ENCODE results near the gene SRD5A1. TPM values are rescaled to one million over a fixed set of nuclear protein-coding genes. Genes with fewer than 3 reads are reported as not detected.

SRD5A1 gene
- total RNA-seq, 6 experiments from 2014 or later: 24.0 to 28.5 (median 26.6) TPM

GRCh38 chr5:6710551-6711318 lies 77.5 kb downstream of the SRD5A1 start:
- Mint-ChIP-seq H3K36me3 (ENCODE audit: low read depth) (peaks cover 12% of the 10 kb centered on the region), H3K4me1 (ENCODE audit: low read depth) (peaks cover 48% of the 10 kb centered on the region), H3K27me3 (ENCODE audit: insufficient read depth) (peaks cover 4% of the 10 kb centered on the region), H3K27ac (peak overlapping the region; percentile 97), H3K4me3 (peak overlapping the region; percentile 90), H3K9me3 (peaks cover 4% of the 10 kb centered on the region; the same call in 1 of the 2 replicates)
- DNase-seq: no peak
- TF ChIP-seq, protein P1, sequence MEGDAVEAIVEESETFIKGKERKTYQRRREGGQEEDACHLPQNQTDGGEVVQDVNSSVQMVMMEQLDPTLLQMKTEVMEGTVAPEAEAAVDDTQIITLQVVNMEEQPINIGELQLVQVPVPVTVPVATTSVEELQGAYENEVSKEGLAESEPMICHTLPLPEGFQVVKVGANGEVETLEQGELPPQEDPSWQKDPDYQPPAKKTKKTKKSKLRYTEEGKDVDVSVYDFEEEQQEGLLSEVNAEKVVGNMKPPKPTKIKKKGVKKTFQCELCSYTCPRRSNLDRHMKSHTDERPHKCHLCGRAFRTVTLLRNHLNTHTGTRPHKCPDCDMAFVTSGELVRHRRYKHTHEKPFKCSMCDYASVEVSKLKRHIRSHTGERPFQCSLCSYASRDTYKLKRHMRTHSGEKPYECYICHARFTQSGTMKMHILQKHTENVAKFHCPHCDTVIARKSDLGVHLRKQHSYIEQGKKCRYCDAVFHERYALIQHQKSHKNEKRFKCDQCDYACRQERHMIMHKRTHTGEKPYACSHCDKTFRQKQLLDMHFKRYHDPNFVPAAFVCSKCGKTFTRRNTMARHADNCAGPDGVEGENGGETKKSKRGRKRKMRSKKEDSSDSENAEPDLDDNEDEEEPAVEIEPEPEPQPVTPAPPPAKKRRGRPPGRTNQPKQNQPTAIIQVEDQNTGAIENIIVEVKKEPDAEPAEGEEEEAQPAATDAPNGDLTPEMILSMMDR (IDR thresholded peaks at IDR 0.05): no peak

GRCh38 chr5:6711409-6712141 lies 78.3 kb downstream of the SRD5A1 start:
- Mint-ChIP-seq H3K4me3 (peak overlapping the region; percentile 90), H3K36me3 (ENCODE audit: low read depth) (peaks cover 12% of the 10 kb centered on the region), H3K4me1 (ENCODE audit: low read depth) (peaks cover 48% of the 10 kb centered on the region), H3K27ac (peak overlapping the region; percentile 97), H3K9me3 (peaks cover 4% of the 10 kb centered on the region; the same call in 1 of the 2 replicates), H3K27me3 (ENCODE audit: insufficient read depth) (peaks cover 4% of the 10 kb centered on the region)
- TF ChIP-seq, protein P1 (IDR thresholded peaks at IDR 0.05): no peak
- DNase-seq: peak; percentile 77

DNA sequence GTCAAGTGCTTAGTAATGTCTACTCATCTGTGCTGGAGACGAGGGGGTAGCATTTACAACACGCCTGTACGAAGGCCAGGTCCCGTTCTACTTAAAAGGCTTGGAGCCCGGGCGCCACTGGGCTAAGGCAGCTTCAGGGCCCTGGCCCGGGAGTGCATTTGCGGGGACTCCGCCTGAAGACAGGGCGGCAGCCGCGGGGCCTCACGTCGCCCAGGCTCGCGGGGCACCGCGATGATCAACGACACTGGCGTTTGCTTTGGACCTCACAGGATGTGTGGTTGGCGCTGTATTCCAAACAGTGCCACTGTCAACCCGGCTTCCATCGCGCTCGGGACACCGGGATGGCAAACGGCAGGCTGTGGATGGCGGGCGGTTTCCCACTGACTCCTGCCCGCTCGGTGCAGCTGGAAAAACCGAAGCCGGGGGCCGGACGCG lies 78.9 kb downstream of the SRD5A1 start:
- no peak for DNase-seq
- peak overlapping the region; percentile 97 for H3K27ac Mint-ChIP-seq
- H3K9me3 Mint-ChIP-seq: peaks cover 1% of the 10 kb centered on the region; the same call in 1 of the 2 replicates
- peak overlapping the region; percentile 90 for H3K4me3 Mint-ChIP-seq
- peaks cover 48% of the 10 kb centered on the region for H3K4me1 Mint-ChIP-seq (ENCODE audit: low read depth)
- peaks cover 3% of the 10 kb centered on the region for H3K27me3 Mint-ChIP-seq (ENCODE audit: insufficient read depth)
- H3K36me3 Mint-ChIP-seq (ENCODE audit: low read depth): peaks cover 10% of the 10 kb centered on the region
- TF ChIP-seq, protein P1 (IDR thresholded peaks at IDR 0.05): peak; percentile 42; the same call in 1 of the 2 replicates

- TF ChIP-seq, protein P1 (IDR thresholded peaks at IDR 0.05): no peak
- Mint-ChIP-seq H3K9me3 (no peaks in the 10 kb centered on the region), H3K4me3 (peak overlapping the region; percentile 90), H3K27ac (peak overlapping the region; percentile 97), H3K27me3 (ENCODE audit: insufficient read depth) (peaks cover 1% of the 10 kb centered on the region; the same call in 1 of the 2 replicates), H3K4me1 (ENCODE audit: low read depth) (peaks cover 48% of the 10 kb centered on the region), H3K36me3 (ENCODE audit: low read depth) (peaks cover 8% of the 10 kb centered on the region; the same call in 1 of the 2 replicates)
- DNase-seq: peak; percentile 95
These were observed 79.5 kb downstream of the SRD5A1 start for GRCh38 chr5:6712577-6713273.
